ENCODE results near the gene RLF.

DNA sequence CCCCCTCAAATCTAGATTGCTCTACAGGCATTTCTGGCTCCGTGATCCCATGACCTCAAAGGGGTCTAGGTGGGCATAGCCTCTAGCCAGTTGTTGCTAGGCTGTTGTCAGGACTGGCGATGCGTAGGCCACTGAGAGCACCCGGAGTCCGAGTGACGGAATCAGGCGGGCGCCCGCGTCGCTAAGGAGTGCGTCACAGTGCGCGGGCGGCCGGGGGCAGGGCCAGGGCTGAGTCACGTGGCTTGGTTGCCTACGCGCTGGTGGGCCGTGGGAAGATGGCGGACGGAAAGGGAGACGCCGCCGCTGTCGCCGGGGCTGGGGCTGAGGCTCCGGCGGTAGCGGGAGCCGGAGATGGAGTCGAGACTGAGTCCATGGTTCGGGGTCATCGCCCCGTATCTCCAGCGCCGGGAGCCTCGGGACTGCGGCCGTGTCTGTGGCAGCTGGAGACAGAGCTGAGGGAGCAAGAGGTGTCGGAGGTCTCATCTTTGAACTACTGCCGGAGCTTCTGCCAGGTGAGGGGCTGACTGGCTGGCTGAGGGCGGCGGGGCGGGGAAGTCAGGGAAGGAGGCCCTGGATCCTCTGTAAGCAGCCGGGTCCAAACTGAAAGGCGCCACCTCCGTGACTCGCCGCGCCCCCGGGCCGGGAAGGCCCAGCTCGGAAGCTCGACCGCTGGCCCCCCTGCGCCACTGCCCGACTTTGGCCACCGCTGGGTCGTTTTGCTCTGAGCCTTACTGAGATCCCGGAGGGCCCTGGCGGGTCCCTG, at the start of gene RLF:
- TF ChIP-seq, protein P1, sequence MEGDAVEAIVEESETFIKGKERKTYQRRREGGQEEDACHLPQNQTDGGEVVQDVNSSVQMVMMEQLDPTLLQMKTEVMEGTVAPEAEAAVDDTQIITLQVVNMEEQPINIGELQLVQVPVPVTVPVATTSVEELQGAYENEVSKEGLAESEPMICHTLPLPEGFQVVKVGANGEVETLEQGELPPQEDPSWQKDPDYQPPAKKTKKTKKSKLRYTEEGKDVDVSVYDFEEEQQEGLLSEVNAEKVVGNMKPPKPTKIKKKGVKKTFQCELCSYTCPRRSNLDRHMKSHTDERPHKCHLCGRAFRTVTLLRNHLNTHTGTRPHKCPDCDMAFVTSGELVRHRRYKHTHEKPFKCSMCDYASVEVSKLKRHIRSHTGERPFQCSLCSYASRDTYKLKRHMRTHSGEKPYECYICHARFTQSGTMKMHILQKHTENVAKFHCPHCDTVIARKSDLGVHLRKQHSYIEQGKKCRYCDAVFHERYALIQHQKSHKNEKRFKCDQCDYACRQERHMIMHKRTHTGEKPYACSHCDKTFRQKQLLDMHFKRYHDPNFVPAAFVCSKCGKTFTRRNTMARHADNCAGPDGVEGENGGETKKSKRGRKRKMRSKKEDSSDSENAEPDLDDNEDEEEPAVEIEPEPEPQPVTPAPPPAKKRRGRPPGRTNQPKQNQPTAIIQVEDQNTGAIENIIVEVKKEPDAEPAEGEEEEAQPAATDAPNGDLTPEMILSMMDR (IDR thresholded peaks at IDR 0.05) = peak in 2 of 6 experiments; percentile 8 to 30
- peak in 3 of 4 donors; percentile 84 to 94 (median 91) for TF ChIP-seq POLR2A (IDR thresholded peaks at IDR 0.05)

Data from esophagus squamous epithelium (tissue), 4 donors.